Glutamatergic neuron (in vitro differentiated cells): ENCODE measurements around the gene TBC1D3L. TPM values are rescaled to one million over a fixed set of nuclear protein-coding genes. Genes with fewer than 3 reads are reported as not detected.
"Not testable (repeated sequence)": the region's sequence is repeated elsewhere in the genome, so short reads cannot be mapped to it uniquely, and the experiment has no call there.

Experiments used
- DNase-seq: peaks from one replicate; pipeline ENCODE4 v3.0.0; 2022
- H3K27ac Mint-ChIP-seq: one replicate; pipeline ENCODE4 v1.8.0; 2020; ENCODE audit warnings: mild to moderate bottlenecking, mixed read lengths, inconsistent platforms; ENCODE audit not compliant: unreplicated experiment
- H3K27me3 Mint-ChIP-seq: one replicate; pipeline ENCODE4 v1.8.0; 2020; ENCODE audit warnings: mild to moderate bottlenecking, moderate library complexity, mixed read lengths, inconsistent platforms; ENCODE audit not compliant: unreplicated experiment
- H3K36me3 Mint-ChIP-seq: one replicate; pipeline ENCODE4 v1.8.0; 2020; ENCODE audit warnings: mild to moderate bottlenecking, mixed read lengths, inconsistent platforms; ENCODE audit not compliant: unreplicated experiment
- H3K4me1 Mint-ChIP-seq: one replicate; pipeline ENCODE4 v1.8.0; 2020; ENCODE audit warnings: mild to moderate bottlenecking, low read depth, mixed read lengths, inconsistent platforms; ENCODE audit not compliant: unreplicated experiment
- H3K4me3 Mint-ChIP-seq: one replicate; pipeline ENCODE4 v1.8.0; 2020; ENCODE audit warnings: mild to moderate bottlenecking, mixed read lengths, inconsistent platforms; ENCODE audit not compliant: unreplicated experiment
- H3K9me3 Mint-ChIP-seq: one replicate; pipeline ENCODE4 v1.8.0; 2020; ENCODE audit warnings: mild to moderate bottlenecking, moderate library complexity, mixed read lengths, inconsistent platforms; ENCODE audit not compliant: unreplicated experiment
- long read RNA-seq: library from polyadenylated mRNA; unstranded; transcript quantifications from one replicate; pipeline ENCODE4 v2.0.0, GENCODE V29; 2020; ENCODE audit not compliant: unreplicated experiment
- total RNA-seq: library from RNA; stranded (reverse); fragmentation: NEBNext Ultra II Directional; extraction: Animal tissue kit (Norgen Biotek cat#: 25700); gene quantifications from one replicate; pipeline ENCODE4 v1.2.1, GENCODE V29; 2021; ENCODE audit not compliant: unreplicated experiment

Gene TBC1D3L
- total RNA-seq = 76.4 TPM
- long read RNA-seq, partial matches to known transcripts = 3 of 5 reads
- long read RNA-seq, other reads (novel, unspliced or antisense) = 2 of 5 reads

GRCh38 chr17:37988960-37989359, at the start of gene TBC1D3L:
Gene TBC1D3L, minus strand, starts transcription at chr17:37989060. Its CDS starts 1,540 bp downstream, at chr17:37987520.
- not testable (repeated sequence) for H3K27ac Mint-ChIP-seq, DNase-seq

GRCh38 chr17:38003676-38004075, 14.8 kb upstream of the TBC1D3L start, which contains the start of gene TBC1D3D:
Gene TBC1D3D, plus strand, starts transcription at chr17:38003976. Its CDS starts 1,585 bp downstream, at chr17:38005561.
- not testable (repeated sequence) for H3K27ac Mint-ChIP-seq, H3K4me1 Mint-ChIP-seq, H3K4me3 Mint-ChIP-seq, H3K36me3 Mint-ChIP-seq, H3K9me3 Mint-ChIP-seq, DNase-seq, H3K27me3 Mint-ChIP-seq

More at GRCh38 chr17:37988960-37989359, at the start of gene TBC1D3L:
- not testable (repeated sequence) for H3K4me3 Mint-ChIP-seq, H3K27me3 Mint-ChIP-seq, H3K36me3 Mint-ChIP-seq, H3K9me3 Mint-ChIP-seq, H3K4me1 Mint-ChIP-seq

Other genes with a start within 250 kb of the TBC1D3L start
- gene HNF1B, start 244.0 kb downstream of the TBC1D3L start, total RNA-seq = not detected
- gene TBC1D3K, start 64.6 kb downstream of the TBC1D3L start, total RNA-seq = not detected
- gene TBC1D3D, start 14.9 kb upstream of the TBC1D3L start, total RNA-seq = 2.2 TPM
- not detected for gene TBC1D3C, start 79.6 kb upstream of the TBC1D3L start, total RNA-seq
- gene TBC1D3E, start 138.9 kb upstream of the TBC1D3L start, total RNA-seq = not detected
- gene TBC1D3, start 203.5 kb upstream of the TBC1D3L start, total RNA-seq = not detected